Lower leg skin (tissue), 3 donors: ENCODE data around the gene SLC13A3.

Source experiments
- POLR2A ChIP-seq, 2 donors: fragments of 450-650 bp; IDR thresholded peaks; one replicate each; pipeline ENCODE4 v1.6.1; 2016 to 2017; ENCODE audit warnings: antibody characterized with exemption in 2 of 2, mild to moderate bottlenecking in 1 of 2, moderate library complexity in 1 of 2
- TF ChIP-seq, protein P1 (sequence below), 3 donors: fragments of 450-650 bp; IDR thresholded peaks; one replicate each; pipeline ENCODE4 v1.5.1; 2016; ENCODE audit warnings: antibody characterized with exemption in 3 of 3, mild to moderate bottlenecking in 3 of 3, moderate library complexity in 2 of 3

DNA sequence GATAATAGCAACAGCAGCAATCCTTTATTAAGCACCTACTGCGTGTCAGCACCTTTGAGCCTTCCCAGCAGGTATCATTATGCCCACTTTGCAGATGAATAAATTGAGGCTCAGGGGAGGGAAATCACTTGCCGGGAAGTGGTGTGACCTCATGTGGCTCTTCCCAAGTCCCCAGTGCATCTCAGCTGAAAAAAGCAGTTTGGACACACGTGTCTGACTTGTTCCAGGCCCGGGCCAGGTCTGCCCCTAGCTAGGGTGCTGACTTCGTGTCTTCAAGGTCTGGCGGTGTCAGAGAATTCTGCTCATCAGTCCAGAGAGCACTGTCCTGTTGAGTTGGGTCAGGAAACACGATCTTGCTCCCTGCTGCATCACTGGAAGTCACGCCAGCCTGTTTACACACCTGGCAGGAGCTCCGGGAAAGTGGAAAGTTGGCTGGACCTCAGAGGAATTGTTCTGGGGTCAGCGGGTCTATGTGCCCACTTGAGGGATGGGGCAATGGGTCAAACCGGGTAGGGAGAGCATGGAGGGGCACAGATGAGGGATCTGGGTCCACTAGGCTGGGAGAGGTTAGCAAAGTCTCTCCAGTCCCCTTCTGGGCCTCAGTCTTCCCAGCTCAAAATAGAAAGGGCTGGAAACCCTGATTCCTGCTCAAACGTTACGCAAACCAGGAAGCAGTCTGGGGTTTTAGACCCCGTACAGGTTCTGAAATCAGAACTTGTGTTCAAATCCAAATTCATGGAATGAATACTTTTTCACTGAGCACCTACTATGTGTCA is 10.5 kb downstream of the SLC13A3 start:
- TF ChIP-seq, protein P1, sequence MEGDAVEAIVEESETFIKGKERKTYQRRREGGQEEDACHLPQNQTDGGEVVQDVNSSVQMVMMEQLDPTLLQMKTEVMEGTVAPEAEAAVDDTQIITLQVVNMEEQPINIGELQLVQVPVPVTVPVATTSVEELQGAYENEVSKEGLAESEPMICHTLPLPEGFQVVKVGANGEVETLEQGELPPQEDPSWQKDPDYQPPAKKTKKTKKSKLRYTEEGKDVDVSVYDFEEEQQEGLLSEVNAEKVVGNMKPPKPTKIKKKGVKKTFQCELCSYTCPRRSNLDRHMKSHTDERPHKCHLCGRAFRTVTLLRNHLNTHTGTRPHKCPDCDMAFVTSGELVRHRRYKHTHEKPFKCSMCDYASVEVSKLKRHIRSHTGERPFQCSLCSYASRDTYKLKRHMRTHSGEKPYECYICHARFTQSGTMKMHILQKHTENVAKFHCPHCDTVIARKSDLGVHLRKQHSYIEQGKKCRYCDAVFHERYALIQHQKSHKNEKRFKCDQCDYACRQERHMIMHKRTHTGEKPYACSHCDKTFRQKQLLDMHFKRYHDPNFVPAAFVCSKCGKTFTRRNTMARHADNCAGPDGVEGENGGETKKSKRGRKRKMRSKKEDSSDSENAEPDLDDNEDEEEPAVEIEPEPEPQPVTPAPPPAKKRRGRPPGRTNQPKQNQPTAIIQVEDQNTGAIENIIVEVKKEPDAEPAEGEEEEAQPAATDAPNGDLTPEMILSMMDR (IDR thresholded peaks at IDR 0.05): no peak
- TF ChIP-seq POLR2A (IDR thresholded peaks at IDR 0.05): no peak
